Measurements from ENCODE around the gene CGB7. TPM values are rescaled to one million over a fixed set of nuclear protein-coding genes. Genes with fewer than 3 reads are reported as not detected.
"Not testable (repeated sequence)": the region's sequence is repeated elsewhere in the genome, so short reads cannot be mapped to it uniquely, and the experiment has no call there.

Gene CGB7
- total RNA-seq, 1 experiment from 2014 or later, result 1.0 TPM

GRCh38 chr19:49022116-49022515, 35.4 kb downstream of the CGB7 start:
- CTCF ChIA-PET, result no interaction called here
- no peaks in the 10 kb centered on the region for H3K9me3 Mint-ChIP-seq (ENCODE audit: low read depth, unreplicated experiment)
- no peak overlapping the region for H3K4me3 Mint-ChIP-seq (ENCODE audit: low read depth, unreplicated experiment)
- no peak overlapping the region for H3K27ac Mint-ChIP-seq (ENCODE audit: unreplicated experiment)
- no TSS peak for BruUV-seq (replicated peaks)
- peaks cover 30% of the 10 kb centered on the region for H3K4me1 Mint-ChIP-seq (ENCODE audit: low read depth, unreplicated experiment)
- H3K36me3 Mint-ChIP-seq (ENCODE audit: insufficient read depth, unreplicated experiment), result peaks cover 30% of the 10 kb centered on the region
- no peak for TF ChIP-seq CTCF (IDR thresholded peaks at IDR 0.05; ENCODE audit: unreplicated experiment)
- DNase-seq, result no peak
- H3K27me3 Mint-ChIP-seq (ENCODE audit: unreplicated experiment), result peaks cover 37% of the 10 kb centered on the region
- intact Hi-C loops (cut with micrococcal nuclease; ENCODE audit: unreplicated experiment), result no loop called here

GRCh38 chr19:49020931-49021895, 36.3 kb downstream of the CGB7 start:
- Mint-ChIP-seq H3K36me3 (ENCODE audit: insufficient read depth, unreplicated experiment) (peaks cover 38% of the 10 kb centered on the region), H3K4me3 (ENCODE audit: low read depth, unreplicated experiment) (no peak overlapping the region), H3K9me3 (ENCODE audit: low read depth, unreplicated experiment) (no peaks in the 10 kb centered on the region), H3K27ac (ENCODE audit: unreplicated experiment) (no peak overlapping the region), H3K27me3 (ENCODE audit: unreplicated experiment) (peaks cover 37% of the 10 kb centered on the region), H3K4me1 (ENCODE audit: low read depth, unreplicated experiment) (peaks cover 30% of the 10 kb centered on the region)
- intact Hi-C loops (cut with micrococcal nuclease; ENCODE audit: unreplicated experiment), result no loop called here
- no peak for TF ChIP-seq CTCF (IDR thresholded peaks at IDR 0.05; ENCODE audit: unreplicated experiment)
- no peak for DNase-seq
- BruUV-seq (replicated peaks), result no TSS peak
- CTCF ChIA-PET, result interaction anchor here (0.8 kb wide), 1 partner anchor 589 kb away, joined by 7 read pairs; no protein-coding TSS in a partner anchor

- Mint-ChIP-seq H3K4me3 (ENCODE audit: low read depth, unreplicated experiment) (peak overlapping the region; percentile 62), H3K9me3 (ENCODE audit: low read depth, unreplicated experiment) (no peaks in the 10 kb centered on the region), H3K36me3 (ENCODE audit: insufficient read depth, unreplicated experiment) (peaks cover 46% of the 10 kb centered on the region), H3K27ac (ENCODE audit: unreplicated experiment) (no peak overlapping the region), H3K27me3 (ENCODE audit: unreplicated experiment) (peaks cover 28% of the 10 kb centered on the region), H3K4me1 (ENCODE audit: low read depth, unreplicated experiment) (peaks cover 30% of the 10 kb centered on the region)
- intact Hi-C loops (cut with micrococcal nuclease; ENCODE audit: unreplicated experiment), result no loop called here
- CTCF ChIA-PET, result interaction anchor here (1.7 kb wide), 1 partner anchor 36 kb away, joined by 7 read pairs; no protein-coding TSS in a partner anchor
- no peak for DNase-seq
- no peak for TF ChIP-seq CTCF (IDR thresholded peaks at IDR 0.05; ENCODE audit: unreplicated experiment)
- no TSS peak for BruUV-seq (replicated peaks)
Observed at GRCh38 chr19:49020342-49020741, 37.2 kb downstream of the CGB7 start.

GRCh38 chr19:49019242-49019932, 38.2 kb downstream of the CGB7 start:
- CTCF ChIA-PET, result interaction anchor here (0.7 to 2.5 kb wide), 6 partner anchors 9 to 54 kb away, joined by 3 to 13 read pairs (median 8); partner anchors contain the start of genes CGB7, GYS1 and RUVBL2
- peak overlapping the region; percentile 62 for H3K4me3 Mint-ChIP-seq (ENCODE audit: low read depth, unreplicated experiment)
- H3K27ac Mint-ChIP-seq (ENCODE audit: unreplicated experiment), result peak overlapping the region; percentile 6
- DNase-seq, result peak; percentile 88
- H3K9me3 Mint-ChIP-seq (ENCODE audit: low read depth, unreplicated experiment), result no peaks in the 10 kb centered on the region
- intact Hi-C loops (cut with micrococcal nuclease; ENCODE audit: unreplicated experiment), result no loop called here
- peaks cover 26% of the 10 kb centered on the region for H3K27me3 Mint-ChIP-seq (ENCODE audit: unreplicated experiment)
- BruUV-seq (replicated peaks), result no TSS peak
- H3K4me1 Mint-ChIP-seq (ENCODE audit: low read depth, unreplicated experiment), result peaks cover 30% of the 10 kb centered on the region
- peak; percentile 24 for TF ChIP-seq CTCF (IDR thresholded peaks at IDR 0.05; ENCODE audit: unreplicated experiment)
- H3K36me3 Mint-ChIP-seq (ENCODE audit: insufficient read depth, unreplicated experiment), result peaks cover 55% of the 10 kb centered on the region

GRCh38 chr19:49018388-49019241, 38.9 kb downstream of the CGB7 start:
- H3K27ac Mint-ChIP-seq (ENCODE audit: unreplicated experiment), result peak overlapping the region; percentile 6
- CTCF ChIA-PET, result interaction anchor here (0.6 to 2.5 kb wide), 7 partner anchors 19 to 55 kb away, joined by 3 to 13 read pairs (median 7); partner anchors contain the start of genes CGB7, GYS1 and RUVBL2

More at GRCh38 chr19:49018388-49019241, 38.9 kb downstream of the CGB7 start:
- TSS peak; percentile 27 for BruUV-seq (replicated peaks)
- DNase-seq; intact Hi-C loops (cut with micrococcal nuclease; ENCODE audit: unreplicated experiment); H3K9me3 Mint-ChIP-seq (ENCODE audit: low read depth, unreplicated experiment): not testable (repeated sequence)
- Mint-ChIP-seq H3K36me3 (ENCODE audit: insufficient read depth, unreplicated experiment) (peaks cover 63% of the 10 kb centered on the region), H3K27me3 (ENCODE audit: unreplicated experiment) (peaks cover 26% of the 10 kb centered on the region), H3K4me1 (ENCODE audit: low read depth, unreplicated experiment) (peaks cover 30% of the 10 kb centered on the region), H3K4me3 (ENCODE audit: low read depth, unreplicated experiment) (peak overlapping the region; percentile 62)
